CD4-positive, alpha-beta T cell treated with Interleukin-15 for 4 hours (primary cell): ENCODE results near the gene EEF1AKMT1.

Experiments
- DNase-seq: peaks from one replicate; pipeline ENCODE4 v3.0.0-alpha.2; 2020; ENCODE audit warnings: low spot score

The EEF1AKMT1 gene, protein sequence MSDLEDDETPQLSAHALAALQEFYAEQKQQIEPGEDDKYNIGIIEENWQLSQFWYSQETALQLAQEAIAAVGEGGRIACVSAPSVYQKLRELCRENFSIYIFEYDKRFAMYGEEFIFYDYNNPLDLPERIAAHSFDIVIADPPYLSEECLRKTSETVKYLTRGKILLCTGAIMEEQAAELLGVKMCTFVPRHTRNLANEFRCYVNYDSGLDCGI

DNA sequence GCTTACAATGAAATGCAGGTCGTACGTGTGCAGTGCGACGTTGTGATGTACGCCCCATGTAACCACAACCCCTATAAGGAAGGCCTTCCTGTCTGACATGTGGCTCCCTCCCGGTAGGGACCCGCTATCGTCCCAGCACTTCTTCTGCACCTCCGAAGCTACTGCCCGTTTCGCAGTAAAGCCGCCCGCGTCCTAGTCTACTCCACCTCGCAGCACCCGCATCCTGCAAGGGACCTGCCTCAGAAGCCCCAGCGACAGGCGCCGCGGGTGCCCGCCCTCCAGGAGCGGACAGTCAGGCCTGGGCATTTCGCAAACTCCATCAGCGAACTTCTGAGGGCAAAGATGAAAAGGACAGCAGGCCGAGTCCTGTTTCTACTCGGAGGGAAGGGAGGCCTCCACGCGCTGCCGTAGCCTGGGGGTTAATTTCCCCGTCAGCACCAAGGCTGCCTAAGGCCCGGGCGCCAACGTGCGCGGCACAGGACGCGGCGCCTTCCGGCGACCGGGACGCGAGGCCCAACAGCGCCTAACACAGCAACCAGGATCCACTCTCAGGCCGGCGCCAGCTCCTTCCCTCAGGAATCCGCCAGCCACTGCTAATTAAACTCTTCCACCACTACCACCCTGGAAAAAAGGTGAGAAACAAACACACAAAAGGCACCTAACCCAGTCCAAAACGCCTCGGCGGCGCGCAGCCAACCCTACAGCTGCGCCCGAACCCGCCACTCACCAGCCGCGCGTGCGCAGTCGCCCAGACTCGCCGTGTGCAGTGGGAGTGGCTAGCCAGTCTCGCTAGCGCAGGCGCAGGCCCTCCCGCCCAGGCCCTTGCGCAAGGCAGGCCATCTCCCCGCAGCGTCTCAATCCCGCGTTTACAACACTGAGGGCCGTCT is at the start of gene EEF1AKMT1:
EEF1AKMT1 (minus strand) TSS at position 768 of the 887 bp plus-strand sequence. CDS start 16,363 bp downstream, outside the sequence.
- peak; percentile 95 for DNase-seq

DNA sequence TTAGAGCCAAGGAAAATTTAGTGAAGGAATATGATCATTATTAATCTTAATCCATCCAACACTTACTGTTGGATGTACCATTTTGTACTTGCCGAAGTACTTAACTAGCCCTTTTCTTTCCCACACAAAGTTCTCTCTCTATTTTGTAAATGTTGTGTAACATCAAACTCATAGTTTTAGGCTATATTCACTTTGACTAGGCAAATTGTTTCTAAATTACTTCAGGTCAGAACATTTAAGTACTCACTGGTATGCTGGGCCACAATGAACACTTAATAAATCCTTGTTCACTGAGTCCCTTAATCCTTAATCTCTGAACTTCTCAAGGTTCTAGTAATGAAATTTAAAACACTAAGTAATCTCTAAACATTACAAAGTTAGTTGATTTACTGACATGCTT is 49.3 kb upstream of the EEF1AKMT1 start:
- no peak for DNase-seq

DNA sequence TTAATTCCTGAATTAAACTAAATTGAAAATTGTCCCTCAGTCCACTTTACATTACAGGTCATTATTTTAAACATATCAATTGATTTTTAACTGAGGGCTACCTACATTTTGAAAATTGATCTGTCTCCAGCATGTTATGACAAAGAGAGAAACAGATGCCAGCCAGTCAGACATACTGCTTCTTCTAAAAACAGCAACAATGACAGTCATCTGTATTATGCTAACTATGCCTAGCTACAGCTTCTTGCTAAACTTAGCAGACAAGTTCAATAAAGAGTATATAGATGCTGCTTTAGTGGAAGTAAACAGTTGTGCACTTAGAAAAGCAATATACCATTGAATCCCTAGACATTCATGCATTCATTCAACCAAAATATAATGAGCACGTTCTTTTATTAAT is 48.6 kb upstream of the EEF1AKMT1 start:
- DNase-seq = no peak

DNA sequence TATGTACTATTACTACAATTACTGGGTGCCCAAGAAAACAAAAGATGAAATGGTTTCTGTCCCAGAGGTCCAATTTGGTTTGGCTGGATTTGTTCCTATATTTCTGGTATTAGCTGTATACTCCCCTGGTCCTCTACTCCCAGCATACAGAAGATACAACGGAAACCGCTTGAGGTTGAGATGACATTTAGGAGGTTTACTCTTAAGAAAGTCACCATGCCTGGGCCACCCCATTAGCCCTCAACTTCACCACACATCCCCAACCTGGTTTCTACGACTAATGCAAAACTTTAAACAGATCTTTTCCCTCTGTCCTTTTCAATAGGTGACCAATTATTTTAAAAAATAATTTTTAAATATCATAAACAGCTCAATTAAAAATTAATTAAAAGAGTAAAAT is 46.0 kb upstream of the EEF1AKMT1 start:
- DNase-seq = no peak

DNA sequence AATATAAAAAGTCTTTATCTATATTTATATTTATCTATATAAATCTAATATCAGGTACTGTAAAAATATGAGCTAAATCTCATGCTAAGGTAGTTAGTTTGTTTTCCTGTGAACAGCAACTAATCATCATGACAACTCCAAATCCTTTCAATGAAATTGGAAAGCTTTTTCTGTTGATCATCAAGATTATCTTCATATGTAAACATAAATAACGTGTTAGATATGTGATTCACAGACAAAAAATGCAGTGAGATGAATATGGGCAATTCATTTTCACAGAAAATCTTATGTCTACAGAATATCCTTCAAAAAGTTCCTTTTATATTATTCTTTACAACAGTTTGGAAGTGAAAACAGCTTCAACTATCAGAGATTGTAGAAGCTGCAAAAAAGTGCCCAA is 41.7 kb upstream of the EEF1AKMT1 start:
- no peak for DNase-seq

DNA sequence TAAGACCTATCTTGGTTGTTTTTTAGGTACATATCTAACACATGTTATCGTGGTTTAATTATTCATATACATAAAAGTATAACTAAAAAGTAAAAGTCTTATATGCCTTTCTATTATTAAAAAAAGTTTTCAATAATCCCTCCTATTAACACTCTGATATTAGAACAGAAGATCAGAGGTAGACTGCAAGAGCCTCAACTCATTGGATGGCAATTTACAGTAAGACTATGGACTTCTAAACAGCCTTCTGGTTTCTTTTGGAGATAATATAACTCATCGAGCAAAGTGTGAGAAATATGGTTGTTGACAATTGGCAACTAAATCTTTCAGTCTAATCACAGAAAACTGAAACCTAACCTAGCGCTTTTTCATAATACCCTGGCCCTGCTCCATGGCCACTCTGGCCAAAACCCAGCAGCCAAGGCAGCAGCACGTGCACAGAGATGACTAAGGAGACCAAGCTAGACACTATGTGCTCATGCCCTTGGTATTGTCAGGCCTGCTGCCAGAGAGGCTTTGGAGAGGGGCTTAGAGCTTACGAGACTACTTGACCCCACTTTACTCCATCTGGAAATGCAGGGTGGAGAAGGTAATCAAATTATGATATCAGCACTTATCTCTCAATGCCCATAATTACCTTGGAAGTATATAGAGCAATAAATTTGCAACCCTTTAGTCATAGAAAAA is 40.6 kb upstream of the EEF1AKMT1 start:
- no peak for DNase-seq

DNA sequence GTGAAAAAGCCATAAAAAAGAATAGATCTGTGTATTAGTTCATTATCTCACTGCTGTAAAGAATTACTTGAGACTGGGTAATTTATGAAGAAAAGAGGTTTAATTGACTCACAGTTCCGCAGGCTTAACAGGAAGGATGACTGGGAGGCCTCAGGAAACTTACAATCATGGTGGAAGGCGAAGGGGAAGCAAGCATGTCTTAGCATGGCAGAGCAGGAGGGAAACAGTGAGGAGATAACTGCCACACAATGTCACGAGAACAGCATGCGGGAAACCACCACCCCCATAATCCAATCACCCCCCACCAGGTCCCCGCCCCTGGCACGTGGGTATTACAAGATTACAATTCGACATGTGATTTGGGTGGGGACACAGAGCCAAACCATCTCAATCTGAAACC is 39.1 kb upstream of the EEF1AKMT1 start:
- DNase-seq = no peak

GRCh38 chr13:20810808-20811207 is 37.0 kb upstream of the EEF1AKMT1 start:
- DNase-seq = no peak

GRCh38 chr13:20808874-20809273 is 35.1 kb upstream of the EEF1AKMT1 start:
- no peak for DNase-seq

- no peak for DNase-seq
These were observed 29.6 kb upstream of the EEF1AKMT1 start for GRCh38 chr13:20803180-20803965.

- DNase-seq = no peak
These were observed 27.9 kb upstream of the EEF1AKMT1 start for GRCh38 chr13:20801707-20802106.

- no peak for DNase-seq
These were observed 26.1 kb upstream of the EEF1AKMT1 start for GRCh38 chr13:20799726-20800416.

GRCh38 chr13:20798027-20798426 is 24.3 kb upstream of the EEF1AKMT1 start:
- DNase-seq = no peak

DNA sequence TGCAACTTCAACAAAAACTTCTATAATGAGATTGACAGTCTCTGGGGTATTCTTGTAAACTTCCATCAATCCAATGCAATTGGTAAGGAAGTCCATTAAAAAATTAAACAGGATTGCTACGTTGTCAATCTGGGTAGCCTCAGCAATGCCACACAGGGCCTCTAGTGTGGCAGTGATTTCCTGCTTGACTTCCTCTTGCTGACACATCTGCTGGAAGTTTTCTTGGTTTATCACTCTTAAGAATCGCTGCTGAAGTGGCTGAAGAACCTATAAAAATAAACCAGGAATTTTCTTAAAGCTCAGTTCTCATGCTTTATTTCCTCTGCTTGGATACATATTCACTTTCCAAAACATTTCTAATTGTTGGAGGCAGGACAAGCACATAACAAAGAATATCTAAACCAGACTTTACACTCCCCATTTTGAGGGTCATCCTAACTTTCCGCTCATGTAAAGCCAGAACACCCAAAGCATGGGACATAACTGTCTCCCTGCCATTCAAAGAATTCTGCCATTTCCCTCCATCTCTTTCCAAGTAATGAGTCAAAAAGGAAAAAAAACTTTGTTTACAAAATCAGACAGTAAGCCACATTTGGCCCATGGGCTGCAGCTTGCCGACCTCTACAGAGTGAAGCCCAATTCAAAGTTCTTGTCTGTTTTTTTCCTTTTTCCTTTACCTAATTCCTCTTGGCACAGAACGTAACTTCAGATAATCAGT is 23.2 kb upstream of the EEF1AKMT1 start:
- DNase-seq = no peak

DNA sequence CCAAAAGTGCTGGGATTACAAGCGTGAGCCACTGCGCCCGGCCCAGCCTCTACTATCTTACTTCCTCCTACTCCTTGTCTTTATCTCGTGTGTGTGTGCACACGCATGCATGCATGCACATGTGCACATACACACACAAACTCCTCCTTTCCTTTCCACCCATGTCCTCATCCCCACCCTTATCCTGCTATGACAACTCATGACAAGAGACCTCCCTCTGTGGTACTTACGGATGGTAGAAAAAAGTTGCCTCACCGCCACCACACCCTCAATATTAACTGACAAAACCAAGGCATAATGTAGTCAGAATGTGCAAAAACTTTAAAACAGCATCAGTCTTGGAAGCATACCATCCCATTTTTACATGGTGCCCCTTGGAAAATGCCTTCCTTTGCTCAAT is 15.9 kb upstream of the EEF1AKMT1 start:
- DNase-seq = no peak

GRCh38 chr13:20788312-20788711 is 14.6 kb upstream of the EEF1AKMT1 start:
- DNase-seq = no peak

DNA sequence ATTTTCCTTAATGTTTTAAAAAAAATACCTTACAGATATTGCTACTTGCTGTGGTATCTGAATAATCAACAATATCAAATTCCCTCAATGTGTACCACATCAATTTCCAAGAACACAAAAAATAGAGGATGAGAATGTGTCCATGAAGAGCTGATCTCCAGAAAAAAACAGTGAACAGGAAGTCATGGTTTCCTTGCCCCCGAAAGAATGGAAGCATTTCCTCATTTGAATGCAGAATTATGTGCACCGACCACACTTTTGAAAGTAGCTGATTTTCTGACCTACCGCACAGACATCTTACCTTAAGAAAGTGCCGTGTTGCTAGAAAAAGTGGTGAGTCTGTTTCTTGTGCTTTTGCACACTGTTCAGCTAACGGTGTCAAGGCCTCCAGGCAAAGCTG is 13.4 kb upstream of the EEF1AKMT1 start:
- DNase-seq = no peak

DNA sequence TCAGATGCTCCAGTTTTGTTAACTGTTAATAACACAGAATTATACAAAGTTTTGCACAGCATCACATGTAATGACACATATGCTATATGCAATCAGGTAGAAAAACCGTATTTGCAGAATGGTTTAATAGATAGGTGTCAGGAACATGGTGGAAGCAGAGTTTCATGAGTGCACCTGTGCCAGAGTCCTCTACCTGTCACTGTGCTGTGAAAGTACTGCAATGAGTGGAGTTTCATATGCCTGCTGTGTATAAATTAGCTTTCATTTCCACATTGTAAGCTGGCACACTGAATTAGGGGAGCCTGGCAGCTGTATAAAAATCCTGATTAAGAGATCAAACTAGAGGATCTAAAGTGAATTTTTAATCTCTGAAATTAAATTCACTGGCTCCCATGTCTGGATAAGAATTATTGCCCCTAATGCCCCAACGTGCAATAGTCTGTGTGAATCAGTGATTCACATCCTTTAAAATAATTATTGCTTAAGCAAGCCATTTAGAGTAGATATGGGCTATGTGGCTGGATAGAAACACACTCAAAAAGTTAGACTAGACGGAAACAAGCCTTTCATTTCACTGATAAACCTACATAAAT is 8.5 kb upstream of the EEF1AKMT1 start:
- DNase-seq = no peak

DNA sequence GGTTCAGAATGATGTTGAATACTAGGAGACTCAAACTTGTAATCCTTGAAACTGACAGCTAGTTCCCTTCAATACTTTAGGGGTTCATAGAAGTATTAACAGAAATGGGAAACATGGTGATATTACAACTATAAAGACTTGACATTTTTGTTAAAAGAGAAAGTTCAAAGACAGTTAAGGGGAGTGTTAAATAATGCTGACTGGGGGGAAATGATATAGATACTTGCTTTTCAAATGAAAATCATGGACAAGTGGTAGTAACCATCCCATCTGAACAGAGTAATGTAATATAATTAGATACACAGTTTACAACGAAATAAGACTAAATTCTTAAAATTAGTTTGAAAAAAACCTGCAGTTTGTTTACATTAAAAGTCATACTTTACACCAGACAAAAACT is 6.6 kb upstream of the EEF1AKMT1 start:
- no peak for DNase-seq

GRCh38 chr13:20779405-20779804 is 5.6 kb upstream of the EEF1AKMT1 start:
- DNase-seq = no peak
